ENCODE results near the gene MGAT3. TPM values are rescaled to one million over a fixed set of nuclear protein-coding genes. Genes with fewer than 3 reads are reported as not detected.
A peak's percentile ranks its signal among the peaks of the same experiment; 100 is the strongest.

MGAT3 gene
- total and polyA plus RNA-seq, 2 of the 13 experiments (the other 11 are each of a cell fraction or from before 2014, with no cell fraction given): 0.11 to 0.15 TPM

DNA sequence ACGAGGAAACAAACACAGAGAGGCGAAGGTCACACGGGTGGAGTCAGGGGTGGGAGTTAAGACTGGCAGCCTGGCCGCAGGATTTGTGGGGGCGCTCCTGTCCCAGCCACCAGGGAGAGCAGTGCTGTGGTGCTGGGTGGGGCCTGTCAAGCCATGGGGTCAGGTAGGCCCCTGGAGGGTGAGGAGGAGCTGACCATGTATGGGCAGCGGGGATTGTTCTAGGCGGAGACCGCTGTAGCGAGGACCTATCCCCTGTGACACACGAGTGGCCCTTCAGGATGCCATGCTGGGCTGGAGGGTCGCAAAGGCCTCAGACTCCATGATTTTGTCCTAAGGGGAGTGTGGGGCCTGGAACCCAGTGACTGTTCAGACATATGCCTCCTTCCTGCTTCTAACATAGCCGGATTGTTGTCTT, 77.3 kb downstream of the MGAT3 start (continued):
- TF ChIP-seq, protein P1, sequence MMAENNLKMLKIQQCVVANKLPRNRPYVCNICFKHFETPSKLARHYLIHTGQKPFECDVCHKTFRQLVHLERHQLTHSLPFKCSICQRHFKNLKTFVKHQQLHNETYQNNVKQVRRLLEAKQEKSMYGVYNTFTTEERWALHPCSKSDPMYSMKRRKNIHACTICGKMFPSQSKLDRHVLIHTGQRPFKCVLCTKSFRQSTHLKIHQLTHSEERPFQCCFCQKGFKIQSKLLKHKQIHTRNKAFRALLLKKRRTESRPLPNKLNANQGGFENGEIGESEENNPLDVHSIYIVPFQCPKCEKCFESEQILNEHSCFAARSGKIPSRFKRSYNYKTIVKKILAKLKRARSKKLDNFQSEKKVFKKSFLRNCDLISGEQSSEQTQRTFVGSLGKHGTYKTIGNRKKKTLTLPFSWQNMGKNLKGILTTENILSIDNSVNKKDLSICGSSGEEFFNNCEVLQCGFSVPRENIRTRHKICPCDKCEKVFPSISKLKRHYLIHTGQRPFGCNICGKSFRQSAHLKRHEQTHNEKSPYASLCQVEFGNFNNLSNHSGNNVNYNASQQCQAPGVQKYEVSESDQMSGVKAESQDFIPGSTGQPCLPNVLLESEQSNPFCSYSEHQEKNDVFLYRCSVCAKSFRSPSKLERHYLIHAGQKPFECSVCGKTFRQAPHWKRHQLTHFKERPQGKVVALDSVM (CRISPR knock-in tag; IDR thresholded peaks at IDR 0.05): no peak
- TF ChIP-seq U2AF1 (optimal IDR thresholded peaks at IDR 0.05; ENCODE audit: low read depth, low read length): no peak
- no peak for TF ChIP-seq CCAR2 (optimal IDR thresholded peaks at IDR 0.05; ENCODE audit: low read depth, low read length)
- TF ChIP-seq ZNF3 (CRISPR knock-in tag; IDR thresholded peaks at IDR 0.05): no peak
- TF ChIP-seq, protein P2, sequence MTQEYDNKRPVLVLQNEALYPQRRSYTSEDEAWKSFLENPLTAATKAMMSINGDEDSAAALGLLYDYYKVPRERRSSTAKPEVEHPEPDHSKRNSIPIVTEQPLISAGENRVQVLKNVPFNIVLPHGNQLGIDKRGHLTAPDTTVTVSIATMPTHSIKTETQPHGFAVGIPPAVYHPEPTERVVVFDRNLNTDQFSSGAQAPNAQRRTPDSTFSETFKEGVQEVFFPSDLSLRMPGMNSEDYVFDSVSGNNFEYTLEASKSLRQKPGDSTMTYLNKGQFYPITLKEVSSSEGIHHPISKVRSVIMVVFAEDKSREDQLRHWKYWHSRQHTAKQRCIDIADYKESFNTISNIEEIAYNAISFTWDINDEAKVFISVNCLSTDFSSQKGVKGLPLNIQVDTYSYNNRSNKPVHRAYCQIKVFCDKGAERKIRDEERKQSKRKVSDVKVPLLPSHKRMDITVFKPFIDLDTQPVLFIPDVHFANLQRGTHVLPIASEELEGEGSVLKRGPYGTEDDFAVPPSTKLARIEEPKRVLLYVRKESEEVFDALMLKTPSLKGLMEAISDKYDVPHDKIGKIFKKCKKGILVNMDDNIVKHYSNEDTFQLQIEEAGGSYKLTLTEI (CRISPR knock-in tag; conservative IDR thresholded peaks at IDR 0.05): no peak
- no peak for TF ChIP-seq SMC3 (IDR thresholded peaks at IDR 0.05; ENCODE audit: low read length)
- no peak for TF ChIP-seq SIN3B (IDR thresholded peaks at IDR 0.05; ENCODE audit: low read length)
- TF ChIP-seq SRY (CRISPR knock-in tag; IDR thresholded peaks at IDR 0.05): 0 out of 2 replicates have a peak, but pooled peaks have one; percentile 7
- TF ChIP-seq, protein P3, sequence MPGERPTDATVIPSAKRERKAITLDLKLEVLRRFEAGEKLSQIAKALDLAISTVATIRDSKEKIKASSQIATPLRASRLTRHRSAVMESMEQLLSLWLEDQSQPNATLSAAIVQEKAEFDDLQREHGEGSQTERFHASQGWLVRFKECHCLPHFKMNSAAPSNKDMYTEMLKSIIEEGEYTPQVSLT (CRISPR knock-in tag; IDR thresholded peaks at IDR 0.05; ENCODE audit: borderline replicate concordance, low read depth): no peak
- no peak for TF ChIP-seq TP53 (CRISPR knock-in tag; conservative IDR thresholded peaks at IDR 0.05)
- TF ChIP-seq ZNF772 (CRISPR knock-in tag; IDR thresholded peaks at IDR 0.05): no peak
- TF ChIP-seq ZNF224 (CRISPR knock-in tag; IDR thresholded peaks at IDR 0.05): no peak
- no peak for TF ChIP-seq FOXK1 (CRISPR knock-in tag; IDR thresholded peaks at IDR 0.05; ENCODE audit: borderline replicate concordance, low read depth)
- TF ChIP-seq FOXP1 (IDR thresholded peaks at IDR 0.05): no peak
- no peak; the same call in 1 of the 2 replicates for TF ChIP-seq FOXP1 (CRISPR knock-in tag; IDR thresholded peaks at IDR 0.05)
- TF ChIP-seq, protein P4, sequence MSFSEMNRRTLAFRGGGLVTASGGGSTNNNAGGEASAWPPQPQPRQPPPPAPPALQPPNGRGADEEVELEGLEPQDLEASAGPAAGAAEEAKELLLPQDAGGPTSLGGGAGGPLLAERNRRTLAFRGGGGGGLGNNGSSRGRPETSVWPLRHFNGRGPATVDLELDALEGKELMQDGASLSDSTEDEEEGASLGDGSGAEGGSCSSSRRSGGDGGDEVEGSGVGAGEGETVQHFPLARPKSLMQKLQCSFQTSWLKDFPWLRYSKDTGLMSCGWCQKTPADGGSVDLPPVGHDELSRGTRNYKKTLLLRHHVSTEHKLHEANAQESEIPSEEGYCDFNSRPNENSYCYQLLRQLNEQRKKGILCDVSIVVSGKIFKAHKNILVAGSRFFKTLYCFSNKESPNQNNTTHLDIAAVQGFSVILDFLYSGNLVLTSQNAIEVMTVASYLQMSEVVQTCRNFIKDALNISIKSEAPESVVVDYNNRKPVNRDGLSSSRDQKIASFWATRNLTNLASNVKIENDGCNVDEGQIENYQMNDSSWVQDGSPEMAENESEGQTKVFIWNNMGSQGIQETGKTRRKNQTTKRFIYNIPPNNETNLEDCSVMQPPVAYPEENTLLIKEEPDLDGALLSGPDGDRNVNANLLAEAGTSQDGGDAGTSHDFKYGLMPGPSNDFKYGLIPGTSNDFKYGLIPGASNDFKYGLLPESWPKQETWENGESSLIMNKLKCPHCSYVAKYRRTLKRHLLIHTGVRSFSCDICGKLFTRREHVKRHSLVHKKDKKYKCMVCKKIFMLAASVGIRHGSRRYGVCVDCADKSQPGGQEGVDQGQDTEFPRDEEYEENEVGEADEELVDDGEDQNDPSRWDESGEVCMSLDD (CRISPR knock-in tag; IDR thresholded peaks at IDR 0.05; ENCODE audit: borderline replicate concordance): no peak
- TF ChIP-seq, protein P5, sequence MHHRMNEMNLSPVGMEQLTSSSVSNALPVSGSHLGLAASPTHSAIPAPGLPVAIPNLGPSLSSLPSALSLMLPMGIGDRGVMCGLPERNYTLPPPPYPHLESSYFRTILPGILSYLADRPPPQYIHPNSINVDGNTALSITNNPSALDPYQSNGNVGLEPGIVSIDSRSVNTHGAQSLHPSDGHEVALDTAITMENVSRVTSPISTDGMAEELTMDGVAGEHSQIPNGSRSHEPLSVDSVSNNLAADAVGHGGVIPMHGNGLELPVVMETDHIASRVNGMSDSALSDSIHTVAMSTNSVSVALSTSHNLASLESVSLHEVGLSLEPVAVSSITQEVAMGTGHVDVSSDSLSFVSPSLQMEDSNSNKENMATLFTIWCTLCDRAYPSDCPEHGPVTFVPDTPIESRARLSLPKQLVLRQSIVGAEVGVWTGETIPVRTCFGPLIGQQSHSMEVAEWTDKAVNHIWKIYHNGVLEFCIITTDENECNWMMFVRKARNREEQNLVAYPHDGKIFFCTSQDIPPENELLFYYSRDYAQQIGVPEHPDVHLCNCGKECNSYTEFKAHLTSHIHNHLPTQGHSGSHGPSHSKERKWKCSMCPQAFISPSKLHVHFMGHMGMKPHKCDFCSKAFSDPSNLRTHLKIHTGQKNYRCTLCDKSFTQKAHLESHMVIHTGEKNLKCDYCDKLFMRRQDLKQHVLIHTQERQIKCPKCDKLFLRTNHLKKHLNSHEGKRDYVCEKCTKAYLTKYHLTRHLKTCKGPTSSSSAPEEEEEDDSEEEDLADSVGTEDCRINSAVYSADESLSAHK (CRISPR knock-in tag; IDR thresholded peaks at IDR 0.05; ENCODE audit: borderline replicate concordance): no peak
- TF ChIP-seq, protein P6, sequence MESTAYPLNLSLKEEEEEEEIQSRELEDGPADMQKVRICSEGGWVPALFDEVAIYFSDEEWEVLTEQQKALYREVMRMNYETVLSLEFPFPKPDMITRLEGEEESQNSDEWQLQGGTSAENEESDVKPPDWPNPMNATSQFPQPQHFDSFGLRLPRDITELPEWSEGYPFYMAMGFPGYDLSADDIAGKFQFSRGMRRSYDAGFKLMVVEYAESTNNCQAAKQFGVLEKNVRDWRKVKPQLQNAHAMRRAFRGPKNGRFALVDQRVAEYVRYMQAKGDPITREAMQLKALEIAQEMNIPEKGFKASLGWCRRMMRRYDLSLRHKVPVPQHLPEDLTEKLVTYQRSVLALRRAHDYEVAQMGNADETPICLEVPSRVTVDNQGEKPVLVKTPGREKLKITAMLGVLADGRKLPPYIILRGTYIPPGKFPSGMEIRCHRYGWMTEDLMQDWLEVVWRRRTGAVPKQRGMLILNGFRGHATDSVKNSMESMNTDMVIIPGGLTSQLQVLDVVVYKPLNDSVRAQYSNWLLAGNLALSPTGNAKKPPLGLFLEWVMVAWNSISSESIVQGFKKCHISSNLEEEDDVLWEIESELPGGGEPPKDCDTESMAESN (CRISPR knock-in tag; conservative IDR thresholded peaks at IDR 0.05): no peak
- no peak for TF ChIP-seq ZNF34 (CRISPR knock-in tag; IDR thresholded peaks at IDR 0.05; ENCODE audit: borderline replicate concordance)
- TF ChIP-seq NFE2L1 (CRISPR knock-in tag; IDR thresholded peaks at IDR 0.05; ENCODE audit: borderline replicate concordance): no peak
